Activated naive CD8-positive, alpha-beta T cell treated with anti-CD3 and anti-CD28 coated beads for 36 hours (primary cell): ENCODE measurements around the gene DEFB131A. TPM values are rescaled to one million over a fixed set of nuclear protein-coding genes. Genes with fewer than 3 reads are reported as not detected.

Experiments
- total RNA-seq, 2 experiments: library from RNA; stranded (reverse); gene quantifications; one replicate each; pipeline ENCODE4 v1.2.3, GENCODE V29; 2021

Gene DEFB131A
- total RNA-seq, 2 experiments from 2014 or later, result not detected

Other genes with a start within 250 kb of the DEFB131A start
- not detected for gene USP17L10, start 233.8 kb upstream of the DEFB131A start, total RNA-seq
- not detected for gene USP17L11, start 229.0 kb upstream of the DEFB131A start, total RNA-seq
- not detected for gene USP17L12, start 224.3 kb upstream of the DEFB131A start, total RNA-seq
- gene USP17L13, start 219.5 kb upstream of the DEFB131A start, total RNA-seq, result not detected
- not detected for gene USP17L15, start 210.0 kb upstream of the DEFB131A start, total RNA-seq
- not detected for gene USP17L17, start 200.5 kb upstream of the DEFB131A start, total RNA-seq
- not detected for gene USP17L18, start 195.8 kb upstream of the DEFB131A start, total RNA-seq
- gene USP17L19, start 191.0 kb upstream of the DEFB131A start, total RNA-seq, result not detected
- not detected for gene USP17L20, start 186.3 kb upstream of the DEFB131A start, total RNA-seq
- gene USP17L21, start 181.5 kb upstream of the DEFB131A start, total RNA-seq, result not detected
- gene USP17L22, start 176.8 kb upstream of the DEFB131A start, total RNA-seq, result not detected
- gene USP17L24, start 119.2 kb upstream of the DEFB131A start, total RNA-seq, result not detected
- gene USP17L25, start 114.5 kb upstream of the DEFB131A start, total RNA-seq, result not detected
- gene USP17L26, start 109.8 kb upstream of the DEFB131A start, total RNA-seq, result not detected
- gene USP17L5, start 105.0 kb upstream of the DEFB131A start, total RNA-seq, result not detected
- gene USP17L27, start 100.3 kb upstream of the DEFB131A start, total RNA-seq, result not detected
- not detected for gene USP17L28, start 95.5 kb upstream of the DEFB131A start, total RNA-seq
- not detected for gene USP17L29, start 90.8 kb upstream of the DEFB131A start, total RNA-seq
- gene USP17L30, start 81.3 kb upstream of the DEFB131A start, total RNA-seq, result not detected